ENCODE measurements around the gene IFIH1. TPM values are rescaled to one million over a fixed set of nuclear protein-coding genes. Genes with fewer than 3 reads are reported as not detected.

The IFIH1 gene
- total and polyA plus RNA-seq, 2 of the 8 experiments (the other 6 are each of a cell fraction or from before 2014, with no cell fraction given), result 0.32 to 2.0 TPM

GRCh38 chr2:162297925-162298552 lies 20.4 kb downstream of the IFIH1 start:
- no peak overlapping the region for H3K56ac ChIP-seq (replicated peaks; ENCODE audit: insufficient read length, low read depth, low read length)
- TF ChIP-seq SIX5 (IDR thresholded peaks at IDR 0.05; ENCODE audit: low read depth, low read length) (no peak), SP2 (IDR thresholded peaks at IDR 0.05; ENCODE audit: low read length) (no peak), CBX5 (IDR thresholded peaks at IDR 0.05; ENCODE audit: low read depth, low read length) (no peak), RNF2 (IDR thresholded peaks at IDR 0.05; ENCODE audit: borderline replicate concordance, low read depth, low read length, missing control alignments, poor library complexity, severe bottlenecking) (no peak), CTCF (IDR thresholded peaks at IDR 0.05; ENCODE audit: control extremely low read depth in 1 of 3, insufficient read depth in 1 of 3, low read depth in 1 of 3, low read length in 3 of 3) (peak in 2 of 3 experiments; percentile 56 to 70; a peak in 2 of 4 replicates), RAD21 (IDR thresholded peaks at IDR 0.05 in 1 of 2, conservative IDR thresholded peaks at IDR 0.05 in 1 of 2; ENCODE audit: low read depth in 2 of 2, low read length in 2 of 2) (peak; percentile 77 to 80), GTF2F1 (IDR thresholded peaks at IDR 0.05; ENCODE audit: borderline replicate concordance, low read depth, low read length) (no peak), SIN3A (conservative IDR thresholded peaks at IDR 0.05 in 1 of 2, IDR thresholded peaks at IDR 0.05 in 1 of 2; ENCODE audit: low read depth in 1 of 2, low read length in 2 of 2) (no peak)

More at GRCh38 chr2:162297925-162298552, 20.4 kb downstream of the IFIH1 start:
- Histone ChIP-seq H4K8ac (ENCODE audit: extremely low read depth, insufficient read depth, low read length) (no peak overlapping the region), H3K4ac (replicated peaks; ENCODE audit: insufficient read length, low read depth, low read length) (no peak overlapping the region), H3K18ac (ENCODE audit: extremely low read depth, low read length) (no peak overlapping the region), H3K4me1 (replicated peaks in 1 of 4; ENCODE audit: control insufficient read depth in 3 of 4, insufficient read depth in 4 of 4, low read length in 3 of 4) (no peaks in the 10 kb centered on the region), H3K23me2 (ENCODE audit: low read depth, low read length) (no peaks in the 10 kb centered on the region), H2BK15ac (ENCODE audit: low read length) (no peak overlapping the region), H3K14ac (ENCODE audit: insufficient read length) (no peak overlapping the region), H4K5ac (ENCODE audit: insufficient read length, low read depth, low read length) (no peak overlapping the region), H3K27ac (ENCODE audit: low read depth, low read length) (no peak overlapping the region), H3K23ac (ENCODE audit: insufficient read length) (no peak overlapping the region), H2BK12ac (ENCODE audit: low read depth, low read length) (no peak overlapping the region), H3K79me1 (ENCODE audit: low read depth, low read length) (no peaks in the 10 kb centered on the region), H2BK5ac (ENCODE audit: low read depth, low read length) (no peak overlapping the region), H4K20me1 (replicated peaks in 1 of 2; ENCODE audit: control insufficient read depth in 1 of 2, insufficient read depth in 2 of 2, low read length in 2 of 2) (no peaks in the 10 kb centered on the region), H3K4me2 (ENCODE audit: insufficient read depth in 1 of 2, low read depth in 2 of 2, low read length in 2 of 2) (no peak overlapping the region), H2BK20ac (ENCODE audit: low read length) (no peak overlapping the region), H4K91ac (replicated peaks; ENCODE audit: insufficient read length, low read length) (no peak overlapping the region), H3K4me3 (ENCODE audit: extremely low read depth in 1 of 4, insufficient read depth in 2 of 4, low read depth in 3 of 4, low read length in 4 of 4) (no peak overlapping the region), H2AFZ (ENCODE audit: low read length) (no peak overlapping the region), H3K79me2 (ENCODE audit: control insufficient read depth in 1 of 2, insufficient read depth in 2 of 2, low read length in 2 of 2) (no peaks in the 10 kb centered on the region), H2AK5ac (ENCODE audit: low read depth, low read length) (no peak overlapping the region), H3K36me3 (ENCODE audit: control insufficient read depth in 2 of 4, insufficient read depth in 4 of 4, low read length in 3 of 4) (no peaks in the 10 kb centered on the region), H3K27me3 (replicated peaks in 1 of 4; ENCODE audit: control insufficient read depth in 3 of 4, extremely low read depth in 1 of 4, insufficient read depth in 3 of 4, low read length in 3 of 4) (no peaks in the 10 kb centered on the region), H2BK120ac (replicated peaks; ENCODE audit: low read depth, low read length) (no peak overlapping the region), H3K9me3 (ENCODE audit: insufficient read depth in 2 of 2, low read depth in 1 of 2, low read length in 1 of 2) (no peaks in the 10 kb centered on the region), H3K9ac (replicated peaks in 1 of 4; ENCODE audit: extremely low read depth in 1 of 4, low read depth in 3 of 4, low read length in 3 of 4) (peak overlapping the region in 1 of 4 experiments; percentile 34; a peak in 1 of 7 replicates)
- WGBS, 2 experiments (ENCODE audit: extremely low coverage in 1 of 2, insufficient coverage in 1 of 2, insufficient read length in 1 of 2, insufficient replicate concordance in 2 of 2, low coverage in 1 of 2, low lambda C conversion rate in 2 of 2, missing lambda C conversion rate in 1 of 2), result 70% methylated on average over 5 of the region's 5 CpGs; no CpG with 5 or more reads in 1 of the 2 experiments
- POLR2A ChIA-PET (ENCODE audit: partially characterized antibody), result no interaction called here
- FAIRE-seq (peak; percentile 65), DNase-seq (ENCODE audit: low read depth in 1 of 2, low spot score in 2 of 2) (peak in 1 of 2 experiments; percentile 70)
- CTCF ChIA-PET (ENCODE audit: partially characterized antibody), result interaction anchor here (0.5 to 8.5 kb wide), 53 partner anchors 9 to 727 kb away, joined by 3 to 188 read pairs (median 5); partner anchors contain the start of genes FAP, GCG and IFIH1

Measured in H1 (cell line).